IPS-18a (cell line): ENCODE measurements around the gene PCDHGA8.
"Not testable (repeated sequence)": the region's sequence is repeated elsewhere in the genome, so short reads cannot be mapped to it uniquely, and the experiment has no call there.

Experiments
- H3K27ac ChIP-seq: one replicate; pipeline ENCODE4 v1.5.1; 2013; ENCODE audit warnings: low read length
- H3K27me3 ChIP-seq: one replicate; pipeline ENCODE4 v1.6.1; 2013; ENCODE audit warnings: mild to moderate bottlenecking, low read length; ENCODE audit not compliant: control insufficient read depth, insufficient read depth
- H3K36me3 ChIP-seq: one replicate; pipeline ENCODE4 v1.6.1; 2013; ENCODE audit warnings: low read depth, low read length; ENCODE audit not compliant: control insufficient read depth
- H3K4me1 ChIP-seq: one replicate; pipeline ENCODE4 v1.6.1; 2013; ENCODE audit warnings: low read depth, low read length; ENCODE audit not compliant: control insufficient read depth
- H3K4me3 ChIP-seq: one replicate; pipeline ENCODE4 v1.5.1; 2013; ENCODE audit warnings: low read length
- H3K9ac ChIP-seq: one replicate; pipeline ENCODE4 v1.6.1; 2013; ENCODE audit warnings: mild to moderate bottlenecking, low read length, moderate library complexity
- H3K9me3 ChIP-seq: one replicate; pipeline ENCODE4 v1.6.1; 2013; ENCODE audit warnings: low read depth, low read length; ENCODE audit not compliant: control insufficient read depth

Gene PCDHGA8

DNA sequence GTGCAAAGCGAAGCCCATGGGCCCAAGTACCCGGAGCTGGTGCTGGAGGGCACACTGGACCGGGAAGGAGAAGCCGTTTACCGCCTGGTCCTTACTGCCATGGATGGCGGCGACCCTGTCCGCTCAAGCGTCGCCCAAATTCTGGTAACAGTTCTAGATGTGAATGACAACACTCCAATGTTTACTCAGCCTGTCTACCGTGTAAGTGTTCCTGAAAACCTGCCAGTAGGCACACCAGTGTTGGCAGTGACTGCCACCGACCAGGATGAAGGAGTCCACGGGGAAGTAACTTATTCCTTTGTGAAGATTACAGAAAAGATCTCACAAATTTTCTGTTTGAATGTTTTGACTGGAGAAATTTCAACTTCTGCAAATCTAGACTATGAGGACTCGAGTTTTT, 17.8 kb upstream of the PCDHGA8 start:
- Histone ChIP-seq H3K36me3 (no peaks in the 10 kb centered on the region), H3K9me3 (peaks cover 13% of the 10 kb centered on the region), H3K4me1 (no peaks in the 10 kb centered on the region), H3K27me3 (no peaks in the 10 kb centered on the region), H3K27ac (no peak overlapping the region), H3K4me3 (no peak overlapping the region), H3K9ac (no peak overlapping the region)

DNA sequence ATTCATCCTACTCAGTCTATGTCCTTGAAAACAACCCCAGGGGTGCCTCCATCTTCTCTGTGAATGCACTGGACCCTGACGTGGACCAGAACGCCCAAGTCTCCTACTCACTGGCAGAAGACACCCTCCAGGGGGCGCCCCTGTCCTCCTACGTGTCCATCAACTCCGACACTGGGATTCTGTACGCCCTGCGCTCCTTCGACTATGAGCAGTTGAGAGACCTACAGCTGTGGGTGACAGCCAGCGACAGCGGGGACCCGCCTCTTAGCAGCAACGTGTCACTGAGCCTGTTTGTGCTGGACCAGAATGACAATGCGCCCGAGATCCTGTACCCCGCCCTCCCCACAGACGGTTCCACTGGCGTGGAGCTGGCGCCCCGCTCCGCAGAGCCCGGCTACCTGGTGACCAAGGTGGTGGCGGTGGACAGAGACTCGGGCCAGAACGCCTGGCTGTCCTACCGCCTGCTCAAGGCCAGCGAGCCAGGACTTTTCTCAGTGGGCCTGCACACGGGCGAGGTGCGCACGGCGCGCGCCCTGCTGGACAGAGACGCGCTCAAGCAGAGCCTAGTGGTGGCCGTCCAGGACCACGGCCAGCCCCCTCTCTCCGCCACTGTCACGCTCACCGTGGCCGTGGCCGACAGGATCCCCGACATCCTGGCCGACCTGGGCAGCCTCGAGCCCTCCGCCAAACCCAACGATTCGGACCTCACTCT, 16.8 kb upstream of the PCDHGA8 start:
- H3K9me3 ChIP-seq: peaks cover 13% of the 10 kb centered on the region
- H3K4me3 ChIP-seq, H3K9ac ChIP-seq, H3K27ac ChIP-seq, H3K4me1 ChIP-seq, H3K36me3 ChIP-seq, H3K27me3 ChIP-seq: not testable (repeated sequence)

DNA sequence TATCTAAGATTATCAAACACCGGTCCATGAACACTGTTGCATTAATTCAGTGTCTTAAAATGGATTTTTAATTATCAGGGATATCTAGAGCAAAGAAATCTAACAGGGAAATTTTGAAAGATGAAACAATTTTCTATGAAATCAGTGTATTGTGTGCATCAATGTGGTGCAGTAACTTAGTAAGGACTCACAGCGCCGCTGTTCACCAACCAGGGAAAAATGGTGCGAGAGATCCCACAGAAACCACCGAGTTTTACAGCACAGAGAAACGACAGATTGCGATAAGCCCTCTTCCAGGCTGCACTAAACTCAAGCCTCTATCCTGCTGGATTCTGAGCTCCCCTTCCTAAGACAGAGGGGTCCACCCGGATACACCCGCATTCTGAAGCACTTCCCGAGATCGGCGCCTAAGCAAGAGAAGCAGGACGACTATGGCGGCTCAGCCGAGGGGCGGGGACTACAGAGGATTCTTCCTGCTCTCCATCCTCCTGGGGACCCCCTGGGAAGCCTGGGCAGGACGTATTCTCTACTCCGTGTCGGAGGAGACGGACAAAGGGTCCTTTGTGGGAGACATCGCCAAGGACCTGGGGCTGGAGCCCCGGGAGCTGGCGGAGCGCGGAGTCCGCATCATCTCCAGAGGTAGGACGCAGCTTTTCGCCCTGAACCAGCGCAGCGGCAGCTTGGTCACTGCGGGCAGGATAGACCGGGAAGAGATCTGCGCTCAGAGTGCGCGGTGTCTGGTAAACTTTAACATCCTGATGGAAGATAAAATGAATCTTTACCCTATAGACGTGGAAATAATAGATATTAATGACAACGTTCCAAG, 9.8 kb upstream of the PCDHGA8 start, which contains the start of gene PCDHGA7:
Gene PCDHGA7 (plus strand): TSS at position 274 of the 826 bp plus-strand sequence. CDS start 158 bp downstream, at position 432.
- peaks cover 29% of the 10 kb centered on the region for H3K9me3 ChIP-seq
- no peak within 1 kb of the TSS for H3K9ac ChIP-seq
- H3K36me3 ChIP-seq: no peaks in the 10 kb centered on the region
- H3K27me3 ChIP-seq: no peaks in the 10 kb centered on the region
- no peak within 1 kb of the TSS for H3K4me3 ChIP-seq
- no peaks in the 10 kb centered on the region for H3K4me1 ChIP-seq
- H3K27ac ChIP-seq: no peak within 1 kb of the TSS

DNA sequence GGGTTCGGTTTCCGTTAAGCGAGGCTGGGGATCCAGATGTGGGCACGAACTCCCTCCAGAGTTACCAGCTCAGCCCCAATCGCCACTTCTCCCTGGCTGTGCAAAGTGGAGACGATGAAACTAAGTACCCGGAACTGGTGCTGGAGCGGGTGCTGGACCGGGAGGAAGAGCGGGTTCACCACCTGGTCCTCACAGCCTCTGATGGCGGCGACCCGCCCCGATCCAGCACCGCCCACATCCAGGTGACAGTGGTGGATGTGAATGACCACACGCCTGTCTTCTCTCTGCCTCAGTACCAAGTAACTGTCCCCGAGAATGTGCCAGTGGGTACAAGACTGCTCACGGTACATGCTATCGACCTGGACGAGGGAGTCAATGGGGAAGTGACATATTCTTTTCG, 9.1 kb upstream of the PCDHGA8 start:
- H3K9me3 ChIP-seq: peaks cover 31% of the 10 kb centered on the region
- no peak overlapping the region for H3K27ac ChIP-seq
- H3K36me3 ChIP-seq: no peaks in the 10 kb centered on the region
- H3K4me3 ChIP-seq: no peak overlapping the region
- no peak overlapping the region for H3K9ac ChIP-seq
- no peaks in the 10 kb centered on the region for H3K4me1 ChIP-seq
- no peaks in the 10 kb centered on the region for H3K27me3 ChIP-seq

DNA sequence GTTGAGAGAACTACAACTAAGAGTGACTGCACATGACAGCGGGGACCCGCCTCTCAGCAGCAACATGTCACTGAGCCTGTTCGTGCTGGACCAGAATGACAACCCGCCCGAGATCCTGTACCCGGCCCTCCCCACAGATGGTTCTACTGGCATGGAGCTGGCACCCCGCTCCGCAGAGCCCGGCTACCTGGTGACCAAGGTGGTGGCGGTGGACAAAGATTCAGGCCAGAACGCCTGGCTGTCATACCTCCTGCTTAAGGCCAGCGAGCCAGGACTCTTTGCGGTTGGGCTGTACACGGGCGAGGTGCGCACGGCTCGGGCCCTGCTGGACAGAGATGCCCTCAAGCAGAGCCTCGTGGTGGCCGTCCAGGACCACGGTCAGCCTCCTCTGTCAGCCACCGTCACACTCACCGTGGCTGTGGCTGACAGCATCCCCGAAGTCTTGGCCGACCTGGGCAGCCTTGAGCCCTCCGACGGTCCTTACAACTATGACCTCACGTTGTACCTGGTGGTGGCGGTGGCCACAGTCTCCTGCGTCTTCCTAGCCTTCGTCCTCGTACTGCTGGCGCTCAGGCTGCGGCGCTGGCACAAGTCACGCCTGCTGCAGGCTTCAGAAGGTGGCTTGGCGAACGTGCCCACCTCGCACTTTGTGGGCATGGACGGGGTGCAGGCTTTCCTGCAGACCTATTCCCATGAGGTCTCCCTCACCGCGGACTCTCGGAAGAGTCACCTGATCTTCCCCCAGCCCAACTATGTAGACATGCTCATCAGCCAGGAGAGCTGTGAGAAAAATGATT, 7.8 kb upstream of the PCDHGA8 start:
- H3K27me3 ChIP-seq: no peaks in the 10 kb centered on the region
- no peak overlapping the region for H3K27ac ChIP-seq
- H3K36me3 ChIP-seq: no peaks in the 10 kb centered on the region
- H3K4me3 ChIP-seq: no peak overlapping the region
- H3K9ac ChIP-seq: no peak overlapping the region
- peaks cover 38% of the 10 kb centered on the region for H3K9me3 ChIP-seq
- no peaks in the 10 kb centered on the region for H3K4me1 ChIP-seq

DNA sequence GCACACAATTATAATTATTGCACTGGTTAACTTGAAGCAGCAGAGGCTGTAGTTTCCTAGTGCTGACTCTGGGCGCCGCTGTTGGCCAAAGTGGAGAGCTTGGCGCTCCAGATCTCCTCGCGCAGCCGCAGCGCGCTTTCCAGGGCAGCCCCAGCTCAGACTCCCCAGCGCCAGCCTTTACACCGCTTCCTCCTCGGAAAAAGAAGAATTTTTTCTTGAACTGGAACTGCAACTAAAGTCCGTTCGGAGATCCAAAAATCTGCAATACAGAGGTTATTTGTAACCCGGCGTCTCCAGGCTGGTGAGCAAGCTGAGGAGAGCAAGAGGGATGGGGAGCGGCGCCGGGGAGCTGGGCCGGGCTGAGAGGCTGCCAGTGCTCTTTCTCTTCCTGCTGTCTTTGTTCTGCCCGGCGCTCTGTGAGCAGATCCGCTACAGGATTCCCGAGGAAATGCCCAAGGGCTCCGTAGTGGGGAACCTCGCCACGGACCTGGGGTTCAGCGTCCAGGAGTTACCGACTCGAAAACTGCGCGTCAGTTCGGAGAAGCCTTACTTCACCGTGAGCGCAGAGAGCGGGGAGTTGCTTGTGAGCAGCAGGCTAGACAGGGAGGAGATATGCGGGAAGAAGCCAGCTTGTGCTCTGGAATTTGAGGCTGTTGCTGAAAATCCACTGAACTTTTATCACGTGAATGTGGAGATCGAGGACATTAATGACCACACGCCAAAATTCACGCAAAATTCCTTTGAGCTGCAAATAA, 4.7 kb upstream of the PCDHGA8 start, which contains the start of gene PCDHGB4:
Gene PCDHGB4 (plus strand): TSS at position 142 of the 755 bp plus-strand sequence. CDS start 187 bp downstream, at position 329.
- not testable (repeated sequence) for H3K27me3 ChIP-seq, H3K4me3 ChIP-seq, H3K36me3 ChIP-seq, H3K9ac ChIP-seq, H3K4me1 ChIP-seq, H3K27ac ChIP-seq
- peaks cover 49% of the 10 kb centered on the region for H3K9me3 ChIP-seq

DNA sequence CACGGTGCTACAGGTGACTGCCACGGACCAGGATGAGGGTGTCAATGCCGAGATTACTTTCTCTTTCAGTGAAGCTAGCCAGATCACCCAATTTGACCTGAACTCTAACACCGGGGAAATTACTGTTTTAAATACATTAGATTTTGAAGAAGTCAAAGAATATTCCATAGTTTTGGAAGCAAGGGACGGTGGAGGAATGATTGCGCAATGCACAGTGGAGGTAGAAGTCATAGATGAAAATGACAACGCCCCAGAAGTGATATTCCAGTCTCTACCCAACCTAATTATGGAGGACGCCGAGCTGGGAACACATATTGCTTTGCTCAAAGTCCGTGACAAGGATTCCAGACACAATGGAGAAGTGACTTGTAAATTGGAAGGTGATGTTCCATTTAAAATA, 3.8 kb upstream of the PCDHGA8 start:
- Histone ChIP-seq H3K9ac (no peak overlapping the region), H3K4me3 (no peak overlapping the region), H3K36me3 (no peaks in the 10 kb centered on the region), H3K27me3 (no peaks in the 10 kb centered on the region), H3K9me3 (peaks cover 40% of the 10 kb centered on the region), H3K27ac (no peak overlapping the region), H3K4me1 (no peaks in the 10 kb centered on the region)

DNA sequence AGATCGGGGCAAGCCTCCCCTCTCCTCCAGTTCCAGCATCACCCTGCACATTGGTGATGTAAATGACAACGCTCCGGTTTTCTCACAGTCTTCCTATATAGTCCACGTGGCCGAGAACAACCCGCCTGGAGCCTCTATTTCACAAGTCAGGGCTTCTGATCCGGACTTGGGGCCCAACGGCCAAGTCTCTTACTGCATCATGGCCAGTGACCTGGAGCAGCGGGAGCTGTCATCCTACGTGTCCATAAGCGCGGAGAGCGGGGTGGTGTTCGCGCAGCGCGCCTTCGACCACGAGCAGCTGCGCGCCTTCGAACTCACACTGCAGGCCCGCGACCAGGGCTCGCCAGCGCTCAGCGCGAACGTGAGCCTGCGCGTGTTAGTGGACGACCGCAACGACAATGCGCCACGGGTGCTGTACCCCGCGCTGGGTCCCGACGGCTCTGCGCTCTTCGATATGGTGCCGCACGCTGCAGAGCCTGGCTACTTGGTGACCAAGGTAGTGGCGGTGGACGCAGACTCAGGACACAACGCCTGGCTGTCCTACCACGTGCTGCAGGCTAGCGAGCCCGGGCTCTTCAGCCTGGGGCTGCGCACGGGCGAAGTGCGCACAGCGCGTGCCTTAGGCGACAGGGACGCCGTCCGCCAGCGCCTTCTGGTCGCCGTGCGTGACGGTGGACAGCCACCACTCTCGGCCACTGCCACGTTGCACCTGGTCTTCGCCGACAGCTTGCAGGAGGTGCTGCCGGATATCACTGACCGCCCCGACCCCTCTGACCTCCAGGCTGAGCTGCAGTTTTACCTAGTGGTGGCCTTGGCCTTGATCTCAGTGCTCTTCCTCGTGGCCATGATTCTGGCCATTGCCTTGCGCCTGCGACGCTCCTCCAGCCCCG, 3.0 kb upstream of the PCDHGA8 start:
- H3K9me3 ChIP-seq: peaks cover 40% of the 10 kb centered on the region

DNA sequence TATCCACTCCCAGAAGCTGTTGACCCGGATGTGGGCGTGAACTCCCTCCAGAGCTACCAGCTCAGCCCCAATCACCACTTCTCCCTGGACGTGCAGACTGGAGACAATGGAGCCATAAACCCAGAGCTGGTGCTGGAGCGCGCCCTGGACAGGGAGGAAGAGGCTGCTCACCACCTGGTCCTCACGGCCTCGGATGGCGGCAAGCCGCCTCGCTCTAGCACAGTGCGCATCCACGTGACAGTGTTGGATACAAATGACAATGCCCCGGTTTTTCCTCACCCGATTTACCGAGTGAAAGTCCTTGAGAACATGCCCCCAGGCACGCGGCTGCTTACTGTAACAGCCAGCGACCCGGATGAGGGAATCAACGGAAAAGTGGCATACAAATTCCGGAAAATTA, 834 bp downstream of the PCDHGA8 start:
- Histone ChIP-seq H3K27ac (no peak overlapping the region), H3K9ac (no peak overlapping the region), H3K4me1 (no peaks in the 10 kb centered on the region), H3K4me3 (no peak overlapping the region), H3K27me3 (no peaks in the 10 kb centered on the region), H3K36me3 (no peaks in the 10 kb centered on the region), H3K9me3 (peaks cover 33% of the 10 kb centered on the region)

More for the DNA sequence above, 3.0 kb upstream of the PCDHGA8 start:
- no peaks in the 10 kb centered on the region for H3K27me3 ChIP-seq
- H3K27ac ChIP-seq: no peak overlapping the region
- H3K9ac ChIP-seq: no peak overlapping the region
- H3K4me3 ChIP-seq: no peak overlapping the region
- no peaks in the 10 kb centered on the region for H3K36me3 ChIP-seq
- no peaks in the 10 kb centered on the region for H3K4me1 ChIP-seq

DNA sequence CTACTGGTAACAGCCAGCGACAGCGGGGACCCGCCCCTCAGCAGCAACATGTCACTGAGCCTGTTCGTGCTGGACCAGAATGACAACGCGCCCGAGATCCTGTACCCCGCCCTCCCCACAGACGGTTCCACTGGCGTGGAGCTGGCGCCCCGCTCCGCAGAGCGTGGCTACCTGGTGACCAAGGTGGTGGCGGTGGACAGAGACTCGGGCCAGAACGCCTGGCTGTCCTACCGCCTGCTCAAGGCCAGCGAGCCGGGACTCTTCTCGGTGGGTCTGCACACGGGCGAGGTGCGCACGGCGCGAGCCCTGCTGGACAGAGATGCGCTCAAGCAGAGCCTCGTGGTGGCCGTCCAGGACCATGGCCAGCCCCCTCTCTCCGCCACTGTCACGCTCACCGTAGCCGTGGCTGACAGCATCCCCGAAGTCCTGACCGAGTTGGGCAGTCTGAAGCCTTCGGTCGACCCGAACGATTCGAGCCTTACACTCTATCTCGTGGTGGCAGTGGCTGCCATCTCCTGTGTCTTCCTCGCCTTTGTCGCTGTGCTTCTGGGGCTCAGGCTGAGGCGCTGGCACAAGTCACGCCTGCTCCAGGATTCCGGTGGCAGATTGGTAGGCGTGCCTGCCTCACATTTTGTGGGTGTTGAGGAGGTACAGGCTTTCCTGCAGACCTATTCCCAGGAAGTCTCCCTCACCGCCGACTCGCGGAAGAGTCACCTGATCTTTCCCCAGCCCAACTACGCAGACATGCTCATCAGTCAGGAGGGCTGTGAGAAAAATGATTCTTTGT, 2.2 kb downstream of the PCDHGA8 start:
- H3K36me3 ChIP-seq, H3K27ac ChIP-seq, H3K27me3 ChIP-seq, H3K4me1 ChIP-seq, H3K4me3 ChIP-seq, H3K9ac ChIP-seq: not testable (repeated sequence)
- H3K9me3 ChIP-seq: peaks cover 34% of the 10 kb centered on the region
